GM12892 (cell line): ENCODE measurements around the gene EEF1A2.

Source experiments
- POLR2A ChIP-seq: IDR thresholded peaks from 2 replicates; pipeline ENCODE4 v1.6.1; 2011; ENCODE audit warnings: low read depth, low read length, control low read depth
- POLR2AphosphoS5 ChIP-seq: IDR thresholded peaks from 2 replicates; pipeline ENCODE4 v1.6.1; 2011; ENCODE audit warnings: low read depth, low read length, control low read depth
- TAF1 ChIP-seq: IDR thresholded peaks from 2 replicates; pipeline ENCODE4 v1.6.1; 2011; ENCODE audit warnings: low read depth, mild to moderate bottlenecking, control low read depth, low read length, borderline replicate concordance

GRCh38 chr20:63457737-63458136 lies 41.1 kb downstream of the EEF1A2 start:
- TF ChIP-seq TAF1 (no peak), POLR2A (no peak), POLR2AphosphoS5 (no peak)
